Activated CD4-positive, alpha-beta T cell treated with anti-CD3 and anti-CD28 coated beads, Interleukin-2, Interleukin-6, amounts not matched to agents 100 ng/mL and 50 ng/mL, durations not matched to agents 16 hours and 8 hours (primary cell): Measurements from ENCODE around the gene KIAA1671.
A peak's percentile ranks its signal among the peaks of the same experiment; 100 is the strongest.

ENCODE experiments used
- DNase-seq: peaks from one replicate; pipeline ENCODE4 v3.0.0-alpha.2; 2020

KIAA1671 gene

DNA sequence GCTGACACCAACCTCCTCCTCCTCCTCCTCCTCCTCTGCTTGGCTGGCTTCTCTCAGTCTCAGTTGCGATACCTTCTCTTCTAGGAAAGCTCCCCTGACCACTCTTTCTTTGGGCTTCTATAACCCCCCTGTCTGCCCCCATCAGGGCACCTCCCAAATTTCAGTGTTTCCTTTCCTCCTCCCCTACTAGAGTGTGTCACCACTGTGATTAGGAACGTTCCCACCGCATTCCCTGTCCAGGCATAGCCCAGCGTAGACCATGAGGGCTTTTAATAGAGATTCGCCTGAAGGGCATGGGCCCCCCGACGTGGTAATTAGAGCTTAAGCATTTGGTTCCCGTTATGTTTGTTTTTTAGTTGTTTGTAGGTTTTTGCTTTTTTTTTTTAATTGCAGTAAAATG is 65.5 kb downstream of the KIAA1671 start:
- no peak for DNase-seq

GRCh38 chr22:25019427-25020184 is 67.1 kb downstream of the KIAA1671 start:
- no peak for DNase-seq

DNA sequence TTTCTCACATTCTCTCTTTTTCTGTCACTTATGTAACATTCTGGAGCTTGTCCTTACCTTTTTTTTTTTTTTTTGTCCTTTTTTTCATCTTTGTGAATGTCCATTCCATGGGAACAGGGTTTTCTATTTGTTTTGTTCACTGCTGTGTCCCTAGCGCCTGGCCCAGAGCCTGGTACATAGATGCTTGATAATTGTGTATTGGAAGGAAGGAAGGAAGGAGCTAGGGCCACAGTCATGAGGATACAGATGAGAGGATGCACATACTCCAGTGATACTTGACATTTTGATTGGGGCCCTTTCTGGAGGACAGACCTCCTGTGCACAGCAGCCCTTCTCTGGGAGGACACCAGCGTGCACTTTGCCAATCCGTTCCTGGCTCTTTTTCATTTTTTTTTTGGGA is 68.9 kb downstream of the KIAA1671 start:
- no peak for DNase-seq

DNA sequence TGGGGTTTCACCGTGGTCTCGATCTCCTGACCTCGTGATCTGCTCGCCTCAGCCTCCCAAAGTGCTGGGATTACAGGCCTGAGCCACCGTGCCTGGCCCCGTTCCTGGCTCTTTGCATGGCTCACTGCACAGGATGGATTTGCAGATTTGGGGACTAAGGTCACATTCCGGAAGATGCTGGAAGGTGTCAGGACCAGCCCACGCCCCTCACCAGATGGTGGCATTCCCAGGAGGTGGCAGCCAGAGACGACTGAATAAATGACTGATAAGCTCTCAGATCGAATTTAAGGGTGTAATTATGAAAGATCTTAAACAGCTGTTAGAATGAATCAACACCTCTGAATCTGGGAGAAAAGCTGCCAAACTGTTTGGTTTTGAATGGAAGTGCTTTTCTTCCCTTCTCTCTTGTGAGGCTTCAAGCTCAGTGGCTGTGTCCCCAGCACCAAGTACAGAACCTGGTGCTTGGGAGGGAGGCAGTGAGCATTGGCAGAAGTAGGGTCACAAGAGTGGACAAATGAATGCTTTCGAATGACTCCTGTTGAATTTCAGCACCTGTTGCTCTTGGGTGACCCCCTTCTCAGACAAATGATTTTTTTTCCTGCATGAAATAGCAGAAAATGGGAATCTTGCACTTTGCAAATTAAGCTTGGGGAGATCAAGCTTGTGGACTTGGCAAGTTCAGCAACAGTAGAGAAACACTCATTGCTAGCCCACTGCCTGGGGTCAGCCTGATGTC is 69.6 kb downstream of the KIAA1671 start:
- no peak for DNase-seq

GRCh38 chr22:25023879-25024278 is 71.4 kb downstream of the KIAA1671 start:
- DNase-seq: no peak

DNA sequence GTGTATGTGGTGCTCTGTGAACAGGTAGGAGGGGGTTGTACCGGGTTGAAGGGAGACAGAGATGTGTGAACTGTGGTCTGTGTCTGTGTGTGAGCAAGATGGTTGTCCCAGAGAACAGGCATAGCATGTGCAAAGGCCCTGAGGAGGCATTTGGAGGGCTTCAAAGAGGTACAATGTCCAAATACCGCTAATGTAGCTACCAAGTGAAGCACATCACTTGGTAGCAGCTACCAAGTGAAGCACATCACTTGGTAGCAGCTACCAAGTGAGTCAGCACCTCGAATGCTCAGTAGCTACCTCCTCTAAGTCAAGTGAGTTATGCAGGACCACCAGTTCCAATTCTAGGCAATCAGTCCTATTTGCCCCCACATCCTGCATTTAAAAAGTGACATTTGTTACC is 72.4 kb downstream of the KIAA1671 start:
- DNase-seq: no peak

- peak; percentile 23 for DNase-seq
These were observed 73.2 kb downstream of the KIAA1671 start for GRCh38 chr22:25025491-25026400.

- DNase-seq: no peak
These were observed 74.8 kb downstream of the KIAA1671 start for GRCh38 chr22:25027043-25027906.

- peak; percentile 21 for DNase-seq
These were observed 75.7 kb downstream of the KIAA1671 start for GRCh38 chr22:25027959-25028840.

- no peak for DNase-seq
These were observed 76.3 kb downstream of the KIAA1671 start for GRCh38 chr22:25028841-25029141.

DNA sequence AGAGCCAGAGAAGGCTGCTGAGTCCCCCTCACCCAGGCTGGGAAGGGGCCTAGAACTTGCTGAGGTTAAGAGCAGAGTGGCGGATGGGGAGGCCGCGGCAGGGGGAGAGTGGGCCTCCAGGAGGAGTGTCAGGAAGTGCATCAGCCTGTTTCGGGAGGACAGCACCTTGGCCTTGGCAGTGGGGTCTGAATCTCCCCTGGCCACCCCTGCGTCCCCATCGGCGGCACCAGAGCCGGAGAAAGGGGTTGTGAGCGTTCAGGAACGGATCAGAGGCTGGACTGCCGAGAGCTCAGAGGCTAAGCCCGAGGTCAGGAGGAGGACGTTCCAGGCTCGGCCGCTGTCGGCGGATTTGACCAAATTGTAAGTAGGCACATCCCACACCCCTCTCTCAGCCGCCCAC is 76.7 kb downstream of the KIAA1671 start:
- no peak for DNase-seq

DNA sequence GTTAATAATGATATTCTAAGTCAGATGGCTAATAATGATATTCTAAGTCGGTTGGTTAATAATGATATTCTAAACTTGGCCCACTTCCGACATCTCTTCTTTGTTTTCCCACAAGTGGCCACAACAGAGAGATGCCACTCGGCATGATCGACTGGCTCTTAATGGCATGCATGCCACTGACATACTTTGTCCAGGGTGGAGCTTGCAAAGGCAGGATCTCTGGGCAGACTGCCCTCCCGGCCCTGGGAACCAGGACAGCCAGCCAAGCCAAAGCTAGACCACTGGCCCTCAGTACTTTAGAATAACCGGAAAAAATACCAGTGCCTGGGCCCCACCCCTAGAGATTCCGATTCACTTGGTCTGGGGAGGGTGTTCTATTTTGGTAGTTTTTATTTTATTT is 78.1 kb downstream of the KIAA1671 start:
- DNase-seq: no peak

DNA sequence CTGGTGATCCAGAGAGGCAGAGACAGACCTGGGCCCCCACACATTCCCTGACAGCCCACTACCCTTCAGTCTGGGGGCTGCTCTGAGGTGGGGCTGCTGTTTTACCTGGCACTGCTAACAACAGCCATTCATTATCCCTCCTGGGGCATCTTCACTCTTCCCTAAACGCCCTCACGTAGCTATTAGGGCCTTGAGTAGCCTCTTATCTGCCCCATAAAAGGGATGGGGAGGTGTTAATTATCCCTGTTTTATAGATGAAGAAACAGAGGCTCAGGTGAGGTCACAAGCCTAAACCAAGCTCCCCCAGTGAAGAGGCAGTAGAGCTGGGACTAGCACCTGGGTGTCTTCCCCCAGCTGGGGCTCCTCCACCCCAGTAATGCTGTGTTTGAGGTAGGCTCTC is 79.5 kb downstream of the KIAA1671 start:
- DNase-seq: no peak

DNA sequence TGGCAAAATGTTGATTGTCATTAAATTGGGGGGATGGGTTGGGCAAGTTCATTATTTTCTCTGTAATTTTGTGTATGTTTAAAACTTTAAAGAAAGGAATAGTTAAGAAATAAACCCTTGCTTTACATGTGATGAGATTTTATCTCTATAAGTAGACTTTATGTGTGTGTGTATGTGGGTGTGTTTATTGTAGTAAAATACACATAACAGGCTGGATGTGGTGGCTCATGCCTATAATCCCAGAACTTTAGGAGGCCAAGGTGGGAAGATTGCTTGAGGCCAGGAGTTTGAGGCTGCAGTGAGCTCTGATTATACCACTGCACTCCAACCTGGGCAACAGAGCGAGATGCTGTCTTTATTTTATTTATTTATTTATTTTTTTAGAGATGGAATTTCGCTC is 83.2 kb downstream of the KIAA1671 start:
- no peak for DNase-seq

GRCh38 chr22:25038239-25038638 is 85.7 kb downstream of the KIAA1671 start:
- no peak for DNase-seq

DNA sequence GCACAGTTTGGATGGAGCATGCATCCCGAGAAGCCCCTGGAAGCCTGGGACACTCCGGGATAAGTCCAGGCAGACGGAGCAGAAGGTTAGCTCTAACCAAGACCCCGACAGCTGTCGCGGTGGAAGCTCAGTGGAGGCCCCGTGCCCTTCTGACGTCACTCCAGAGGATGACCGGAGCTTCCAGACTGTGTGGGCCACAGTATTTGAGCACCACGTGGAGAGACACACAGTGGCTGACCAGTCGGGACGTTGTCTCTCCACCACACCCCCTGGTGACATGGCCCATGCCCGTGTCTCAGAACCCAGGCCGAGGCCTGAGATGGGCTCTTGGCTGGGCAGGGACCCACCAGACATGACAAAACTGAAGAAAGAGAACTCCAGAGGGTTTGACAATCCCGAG is 86.3 kb downstream of the KIAA1671 start:
- DNase-seq: no peak

GRCh38 chr22:25039255-25039654 is 86.7 kb downstream of the KIAA1671 start:
- no peak for DNase-seq

DNA sequence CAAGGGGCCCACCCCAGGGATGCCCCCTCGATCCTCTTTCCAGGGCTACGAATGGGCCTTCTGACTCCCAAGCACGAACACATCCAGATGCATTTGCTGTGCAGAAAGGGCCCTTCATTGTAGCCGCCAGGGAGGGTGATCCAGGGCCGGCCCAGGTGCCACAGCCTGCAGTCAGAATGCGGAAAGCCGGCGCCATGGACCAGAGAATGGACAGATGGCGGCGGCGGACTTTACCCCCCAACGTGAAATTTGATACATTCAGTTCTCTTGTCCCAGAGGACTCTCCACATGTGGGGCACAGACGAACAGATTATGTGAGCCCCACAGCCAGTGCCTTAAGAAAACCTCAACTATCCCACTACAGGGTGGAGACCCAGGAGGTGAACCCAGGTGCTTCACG is 87.2 kb downstream of the KIAA1671 start:
- DNase-seq: no peak

GRCh38 chr22:25045159-25045558 is 92.6 kb downstream of the KIAA1671 start:
- DNase-seq: no peak

GRCh38 chr22:25048071-25048470 is 95.6 kb downstream of the KIAA1671 start:
- DNase-seq: no peak
